ENCODE measurements around the gene ARAP3. TPM values are rescaled to one million over a fixed set of nuclear protein-coding genes. Genes with fewer than 3 reads are reported as not detected.

Gene ARAP3
- total RNA-seq, 2 donors from 2014 or later, result 3.9 to 4.6 TPM

- 16 to 20% methylated on average over 15 to 16 of the region's 16 CpGs for WGBS, 2 donors
Observed at GRCh38 chr5:141703133-141703561, 21.1 kb upstream of the ARAP3 start.

GRCh38 chr5:141701360-141702119, 19.5 kb upstream of the ARAP3 start:
- intact Hi-C loops (cut with DNase I), result loop anchor here (2.0 kb wide), 1 partner anchor 175 kb away; no protein-coding TSS in a partner anchor
- H3K4me3 ChIP-seq, result no peak overlapping the region
- no peak overlapping the region for H3K27ac ChIP-seq
- DNase-seq (no peak), ATAC-seq (peak; percentile 3)
- H3K9me3 ChIP-seq, result no peaks in the 10 kb centered on the region
- peaks cover 0 to 8% of the 10 kb centered on the region in 2 donors for H3K27me3 ChIP-seq
- peaks cover 17% of the 10 kb centered on the region for H3K4me1 ChIP-seq
- WGBS, 2 donors, result 12% methylated on average over 10 to 16 of the region's 16 CpGs
- no peaks in the 10 kb centered on the region for H3K36me3 ChIP-seq (replicated peaks in 1 of 2; ENCODE audit: insufficient read depth in 1 of 2, low read depth in 2 of 2)
- TF ChIP-seq POLR2A (IDR thresholded peaks at IDR 0.05), result no peak
- no peak for TF ChIP-seq CTCF (IDR thresholded peaks at IDR 0.05)

More at GRCh38 chr5:141703133-141703561, 21.1 kb upstream of the ARAP3 start:
- TF ChIP-seq CTCF (IDR thresholded peaks at IDR 0.05) (no peak), POLR2A (IDR thresholded peaks at IDR 0.05) (no peak)
- no peak for DNase-seq
- no peak overlapping the region for H3K4me3 ChIP-seq
- no peaks in the 10 kb centered on the region for H3K36me3 ChIP-seq (replicated peaks in 1 of 2; ENCODE audit: insufficient read depth in 1 of 2, low read depth in 2 of 2)
- H3K27ac ChIP-seq, result no peak overlapping the region
- H3K9me3 ChIP-seq, result no peaks in the 10 kb centered on the region
- H3K27me3 ChIP-seq, result peaks cover 0 to 8% of the 10 kb centered on the region in 2 donors
- intact Hi-C loops (cut with DNase I), result no loop called here
- peaks cover 19% of the 10 kb centered on the region for H3K4me1 ChIP-seq
- peak; percentile 4 for ATAC-seq

- intact Hi-C loops (cut with DNase I), result no loop called here
- no peak for ATAC-seq
Observed at GRCh38 chr5:141697586-141697985, 15.6 kb upstream of the ARAP3 start.

GRCh38 chr5:141696431-141696830, 14.4 kb upstream of the ARAP3 start:
- WGBS, 2 donors, result 75 to 94% methylated on average over 2 of the region's 2 CpGs

More at GRCh38 chr5:141697586-141697985, 15.6 kb upstream of the ARAP3 start:
- H3K36me3 ChIP-seq (replicated peaks in 1 of 2; ENCODE audit: insufficient read depth in 1 of 2, low read depth in 2 of 2), result no peaks in the 10 kb centered on the region
- DNase-seq, result no peak
- WGBS, 2 donors, result 85 to 88% methylated on average over 3 of the region's 3 CpGs
- H3K4me1 ChIP-seq, result peaks cover 13% of the 10 kb centered on the region
- no peak for TF ChIP-seq POLR2A (IDR thresholded peaks at IDR 0.05)
- no peak for TF ChIP-seq CTCF (IDR thresholded peaks at IDR 0.05)
- H3K9me3 ChIP-seq, result no peaks in the 10 kb centered on the region
- H3K27me3 ChIP-seq, result peaks cover 0 to 8% of the 10 kb centered on the region in 2 donors
- no peak overlapping the region for H3K4me3 ChIP-seq
- H3K27ac ChIP-seq, result no peak overlapping the region

More at GRCh38 chr5:141696431-141696830, 14.4 kb upstream of the ARAP3 start:
- ATAC-seq (no peak), DNase-seq (no peak)
- Histone ChIP-seq H3K4me3 (no peak overlapping the region), H3K36me3 (replicated peaks in 1 of 2; ENCODE audit: insufficient read depth in 1 of 2, low read depth in 2 of 2) (no peaks in the 10 kb centered on the region), H3K27me3 (peaks cover 0 to 7% of the 10 kb centered on the region in 2 donors), H3K27ac (no peak overlapping the region), H3K4me1 (peaks cover 14% of the 10 kb centered on the region), H3K9me3 (no peaks in the 10 kb centered on the region)
- TF ChIP-seq POLR2A (IDR thresholded peaks at IDR 0.05), result no peak
- no peak for TF ChIP-seq CTCF (IDR thresholded peaks at IDR 0.05)
- intact Hi-C loops (cut with DNase I), result no loop called here

Measured in body of pancreas (tissue), 4 donors.